Epidermal melanocyte (primary cell): ENCODE results near the gene HPSE2.

Experiments
- DNase-seq: peaks from one replicate; pipeline ENCODE4 v3.0.0; 2011; ENCODE audit warnings: low spot score; ENCODE audit not compliant: insufficient read length

Gene HPSE2

DNA sequence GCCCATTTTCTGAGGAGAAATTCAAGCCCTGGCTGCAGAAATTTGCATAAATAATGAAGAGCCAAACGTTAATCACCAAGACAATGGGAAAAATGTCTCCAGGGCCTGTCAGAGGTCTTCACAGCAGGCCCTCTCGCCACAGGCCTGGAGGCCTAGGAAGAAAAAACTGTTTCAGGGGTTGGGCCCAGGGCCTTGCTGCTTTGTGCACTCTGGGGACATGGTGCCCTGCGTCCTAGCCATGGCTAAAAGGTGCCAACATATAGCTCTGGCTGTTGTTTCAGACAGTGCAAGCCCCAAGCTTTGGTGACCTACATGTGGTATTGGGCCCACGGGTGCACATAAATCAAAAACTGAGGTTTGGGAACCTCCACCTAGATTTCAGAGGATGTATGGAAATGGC is 796.9 kb downstream of the HPSE2 start:
- no peak for DNase-seq

- DNase-seq = no peak
These were observed 798.9 kb downstream of the HPSE2 start for GRCh38 chr10:98436704-98437103.

- DNase-seq = no peak
These were observed 800.5 kb downstream of the HPSE2 start for GRCh38 chr10:98435178-98435577.

GRCh38 chr10:98433881-98434732 is 801.5 kb downstream of the HPSE2 start:
- no peak for DNase-seq

DNA sequence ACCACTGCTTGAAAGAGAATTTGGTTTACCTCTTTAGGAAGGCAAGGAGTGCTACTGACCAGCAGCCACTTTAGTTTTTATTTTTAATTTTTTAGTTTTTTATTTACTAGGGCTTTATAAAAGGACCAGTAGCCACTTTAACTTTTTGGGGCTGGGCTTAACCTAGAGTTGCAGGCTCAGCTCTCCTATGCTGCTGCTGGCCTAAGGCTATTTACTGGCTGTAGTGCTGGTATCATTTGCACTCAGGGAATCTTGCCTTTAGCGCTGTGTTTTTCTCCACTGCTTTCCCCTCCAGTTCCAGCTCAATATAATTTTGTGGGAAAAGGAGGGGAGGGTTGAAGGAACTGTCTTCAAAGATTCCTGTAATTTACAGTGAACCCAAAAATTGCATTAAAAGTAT is 802.3 kb downstream of the HPSE2 start:
- no peak for DNase-seq

- DNase-seq = no peak
These were observed 803.3 kb downstream of the HPSE2 start for GRCh38 chr10:98432330-98432729.

DNA sequence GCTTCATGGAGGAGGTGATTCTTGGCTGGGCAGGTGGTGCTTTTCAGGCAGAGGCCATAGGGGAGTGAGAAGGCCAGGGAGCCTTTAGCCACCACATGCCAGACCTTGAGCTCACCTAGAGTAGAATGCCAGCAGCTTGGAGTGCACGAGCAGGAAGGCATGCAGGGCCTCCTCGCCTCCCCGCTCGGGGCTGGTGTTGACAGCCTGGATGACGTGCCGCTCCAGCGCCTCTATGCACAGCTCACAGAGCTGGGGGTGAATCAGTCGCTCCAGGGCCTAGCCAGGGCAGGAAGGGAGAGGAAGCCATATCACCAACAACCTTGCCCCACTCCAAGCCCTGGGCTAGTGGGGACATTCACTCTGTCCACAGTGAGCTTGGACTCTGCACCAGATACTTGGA is 804.6 kb downstream of the HPSE2 start:
- no peak for DNase-seq

DNA sequence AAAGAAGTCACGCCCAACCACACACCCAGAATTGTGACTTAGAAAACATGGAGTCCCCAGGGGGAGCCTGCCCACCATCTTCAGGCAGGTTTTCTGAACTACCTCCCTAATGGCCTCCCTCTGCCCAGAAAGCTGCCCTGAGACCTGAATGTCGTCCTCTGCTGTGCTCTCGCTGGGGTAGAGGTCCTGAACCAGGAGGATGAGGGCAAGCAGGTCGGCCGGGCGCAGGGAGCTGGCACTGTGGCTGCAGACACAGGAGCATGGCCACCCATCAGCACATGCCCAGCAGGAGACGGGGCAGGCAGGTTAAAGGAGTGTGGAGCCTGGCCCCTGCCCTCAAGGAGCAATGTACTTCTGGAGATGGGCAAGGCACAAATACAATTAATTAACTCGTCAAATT is 805.2 kb downstream of the HPSE2 start:
- no peak for DNase-seq

- DNase-seq = no peak
These were observed 806.2 kb downstream of the HPSE2 start for GRCh38 chr10:98429320-98430072.

DNA sequence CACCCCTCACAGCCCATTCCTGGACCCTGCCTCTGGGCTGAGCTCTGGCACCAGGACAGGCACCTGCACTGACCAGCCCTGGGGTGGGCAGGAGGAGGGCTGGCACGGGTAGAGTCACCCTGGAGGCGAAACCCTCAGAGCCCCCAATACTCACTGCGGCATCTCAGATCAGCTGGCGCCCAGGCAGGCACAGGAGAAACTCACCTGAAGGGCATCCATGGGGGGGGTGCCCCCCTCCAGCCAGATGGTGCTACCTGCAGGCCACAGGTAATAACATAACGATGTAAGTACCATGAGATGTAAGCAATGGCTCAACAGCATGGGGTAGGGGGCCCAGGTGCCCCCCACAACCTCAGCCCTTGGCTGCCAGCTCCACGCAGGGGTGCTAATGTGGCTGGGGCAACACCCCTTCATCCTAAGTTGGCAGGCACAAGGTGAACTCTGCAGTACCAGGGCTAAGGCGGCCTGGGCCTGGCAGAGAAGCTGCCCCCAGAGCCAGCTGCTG is 808.6 kb downstream of the HPSE2 start:
- no peak for DNase-seq

- DNase-seq = peak; percentile 66
These were observed 809.9 kb downstream of the HPSE2 start for GRCh38 chr10:98425511-98426352.

- DNase-seq = no peak
These were observed 811.1 kb downstream of the HPSE2 start for GRCh38 chr10:98424295-98425254.

- no peak for DNase-seq
These were observed 811.9 kb downstream of the HPSE2 start for GRCh38 chr10:98423691-98424120.

DNA sequence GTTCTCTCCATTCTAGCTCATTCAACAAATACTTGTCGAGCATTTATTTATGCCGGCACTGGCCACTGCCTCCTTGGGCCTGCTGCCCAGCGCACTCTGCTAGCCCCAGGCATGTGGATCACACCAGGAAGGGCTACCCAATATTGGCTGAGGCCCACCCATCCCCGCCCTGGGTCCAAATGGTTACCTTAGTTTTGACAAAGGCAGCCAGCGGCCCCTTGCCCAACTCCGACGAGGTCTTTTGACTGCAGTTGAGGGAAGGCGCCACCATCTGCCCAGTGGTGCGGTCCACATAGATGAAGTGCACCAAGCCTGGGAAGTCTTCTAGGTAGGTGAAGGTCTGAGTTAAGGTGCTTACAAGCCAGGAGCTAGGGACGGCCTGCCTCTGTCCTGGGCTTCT is 813.5 kb downstream of the HPSE2 start:
- DNase-seq = no peak

DNA sequence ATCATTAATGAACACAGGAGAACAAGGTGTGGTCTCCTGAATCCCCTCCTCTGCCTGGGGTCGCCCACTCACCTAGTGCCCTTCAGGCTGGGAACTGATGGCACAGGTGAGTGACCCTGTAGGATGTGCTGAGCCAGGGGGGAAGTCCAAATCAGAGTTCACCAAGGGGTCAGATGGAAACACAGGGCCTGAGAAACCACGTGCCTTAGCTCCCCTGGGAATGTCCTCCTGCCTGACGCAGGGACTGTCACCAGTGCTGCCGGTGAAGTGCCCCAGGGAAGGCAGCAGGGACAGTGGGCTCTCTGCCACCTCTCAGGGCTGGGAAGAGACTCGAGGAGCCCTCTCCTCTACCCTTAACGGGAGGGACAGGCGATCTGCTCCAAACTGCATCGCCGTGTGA is 814.9 kb downstream of the HPSE2 start:
- no peak for DNase-seq

DNA sequence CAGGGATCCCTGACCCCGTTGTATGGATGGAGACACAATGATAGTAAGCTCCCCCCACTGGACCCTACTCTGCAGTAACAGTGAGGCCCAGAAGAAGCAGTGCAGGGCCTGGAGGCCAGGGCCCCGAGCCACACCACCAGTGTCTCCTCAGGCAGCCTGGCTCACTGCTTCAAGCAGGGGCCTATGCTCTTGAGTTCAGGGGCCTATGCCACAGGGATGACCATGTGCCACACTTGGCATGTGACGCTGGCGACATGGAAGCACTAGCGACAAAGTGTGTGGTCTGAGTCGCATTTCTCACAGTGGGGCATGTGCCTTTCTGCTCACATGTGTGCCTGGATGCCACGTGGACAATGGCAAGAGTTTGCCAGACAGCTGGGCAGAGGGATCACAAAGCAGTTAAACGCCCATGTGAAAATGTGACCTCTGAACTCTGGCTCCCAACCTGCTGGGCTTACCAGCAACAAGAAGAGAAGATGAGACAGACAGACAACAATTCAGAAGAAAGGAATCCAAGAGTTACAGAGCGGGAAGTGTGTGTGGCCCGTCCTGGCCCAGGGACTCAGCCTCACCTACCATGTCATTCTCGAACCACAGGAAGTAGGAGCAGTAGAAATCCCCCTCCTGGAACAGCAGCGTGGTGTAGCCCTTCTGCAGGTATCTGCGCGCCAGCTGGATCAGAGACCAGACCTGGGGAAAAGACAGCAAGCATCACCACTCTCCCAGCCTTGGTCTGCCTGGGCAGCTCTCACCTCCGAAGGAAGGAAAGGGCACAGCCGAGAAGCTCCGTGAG is 816.0 kb downstream of the HPSE2 start:
- no peak for DNase-seq

DNA sequence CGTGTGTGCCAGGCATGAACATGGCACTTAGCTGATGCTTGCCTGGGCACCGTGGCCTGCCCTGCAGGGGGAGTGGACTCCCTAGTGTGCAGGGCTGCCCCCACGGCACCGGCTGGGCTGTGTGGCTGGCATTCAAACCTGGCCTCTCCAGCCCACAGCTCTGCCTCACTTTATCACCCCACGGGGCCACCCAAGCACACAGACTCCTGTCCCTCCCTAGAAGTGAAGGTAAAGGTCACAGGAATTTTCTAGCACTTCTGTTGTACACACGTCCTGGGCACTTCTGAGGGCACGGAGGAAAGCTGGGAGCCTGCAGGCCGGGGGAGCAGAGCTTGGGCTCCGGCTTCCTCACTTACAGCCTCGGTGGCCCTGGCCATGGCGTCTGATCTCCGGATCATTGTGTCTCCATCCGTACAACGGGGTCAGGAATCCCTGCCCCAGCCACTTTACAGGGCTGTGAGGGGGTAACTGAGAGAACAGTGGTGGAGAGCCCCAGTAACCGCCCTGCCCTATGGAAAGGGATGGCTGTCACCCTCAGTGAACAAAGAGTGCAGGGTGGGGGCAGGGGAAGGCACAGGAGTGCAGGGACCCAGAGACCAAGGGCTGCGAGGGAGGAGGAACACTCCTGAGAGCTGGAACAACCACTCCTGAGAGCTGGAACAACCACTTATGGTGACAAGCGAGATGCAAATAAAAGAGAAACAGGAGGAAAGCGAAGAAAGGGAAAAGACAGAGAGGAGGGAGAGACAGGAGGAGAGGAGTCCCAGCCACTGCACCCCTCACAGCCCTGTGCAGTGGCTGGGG is 816.8 kb downstream of the HPSE2 start:
- no peak for DNase-seq

- no peak for DNase-seq
These were observed 817.5 kb downstream of the HPSE2 start for GRCh38 chr10:98417973-98418664.
